ENCODE data around the gene KREMEN2.

DNA sequence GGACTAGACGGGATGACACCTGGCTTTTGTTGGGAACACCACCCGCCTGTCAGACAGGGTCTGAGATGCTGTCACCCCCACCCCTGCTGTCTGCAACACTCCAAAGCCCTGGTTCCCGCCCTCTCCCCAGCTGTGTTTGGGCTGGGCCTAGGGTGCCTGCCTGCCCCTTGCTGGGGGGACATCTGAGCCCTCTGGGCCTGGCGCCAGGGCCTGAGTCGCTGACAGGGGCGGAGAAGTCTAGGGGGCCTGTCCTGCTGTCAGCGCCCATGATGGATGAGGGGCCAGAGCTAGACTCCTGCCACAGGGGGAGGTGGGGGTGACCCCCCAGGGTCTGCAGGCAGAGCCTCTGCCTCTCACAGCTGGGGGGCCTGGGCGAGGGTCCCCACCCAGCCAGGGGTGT is 23.8 kb downstream of the KREMEN2 start:
- no peak for TF ChIP-seq POLR2A (IDR thresholded peaks at IDR 0.05)
- TF ChIP-seq, protein P1, sequence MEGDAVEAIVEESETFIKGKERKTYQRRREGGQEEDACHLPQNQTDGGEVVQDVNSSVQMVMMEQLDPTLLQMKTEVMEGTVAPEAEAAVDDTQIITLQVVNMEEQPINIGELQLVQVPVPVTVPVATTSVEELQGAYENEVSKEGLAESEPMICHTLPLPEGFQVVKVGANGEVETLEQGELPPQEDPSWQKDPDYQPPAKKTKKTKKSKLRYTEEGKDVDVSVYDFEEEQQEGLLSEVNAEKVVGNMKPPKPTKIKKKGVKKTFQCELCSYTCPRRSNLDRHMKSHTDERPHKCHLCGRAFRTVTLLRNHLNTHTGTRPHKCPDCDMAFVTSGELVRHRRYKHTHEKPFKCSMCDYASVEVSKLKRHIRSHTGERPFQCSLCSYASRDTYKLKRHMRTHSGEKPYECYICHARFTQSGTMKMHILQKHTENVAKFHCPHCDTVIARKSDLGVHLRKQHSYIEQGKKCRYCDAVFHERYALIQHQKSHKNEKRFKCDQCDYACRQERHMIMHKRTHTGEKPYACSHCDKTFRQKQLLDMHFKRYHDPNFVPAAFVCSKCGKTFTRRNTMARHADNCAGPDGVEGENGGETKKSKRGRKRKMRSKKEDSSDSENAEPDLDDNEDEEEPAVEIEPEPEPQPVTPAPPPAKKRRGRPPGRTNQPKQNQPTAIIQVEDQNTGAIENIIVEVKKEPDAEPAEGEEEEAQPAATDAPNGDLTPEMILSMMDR (IDR thresholded peaks at IDR 0.05): no peak

Measured in esophagus squamous epithelium (tissue), 4 donors.